Gastrocnemius medialis (tissue), 4 donors: ENCODE results near the gene UBE2E1. TPM values are rescaled to one million over a fixed set of nuclear protein-coding genes. Genes with fewer than 3 reads are reported as not detected.
"Not testable (repeated sequence)": the region's sequence is repeated elsewhere in the genome, so short reads cannot be mapped to it uniquely, and the experiment has no call there.

ENCODE experiments used
- ATAC-seq, 2 donors: fragments of 150-250 bp; one replicate each; pipeline ENCODE4 v1.9.1; 2016
- DNase-seq, 2 donors: peaks; one replicate each; pipeline ENCODE4 v3.0.0-alpha.2; 2019
- H3K27ac ChIP-seq, 4 donors: fragments of 200-600 bp; sonication (generic); 1 replicate in 1 of 4; 2 replicates in 3 of 4; pipeline ENCODE4 v1.5.1; 2016 to 2018; ENCODE audit warnings: mild to moderate bottlenecking in 2 of 4, moderate library complexity in 1 of 4
- H3K27me3 ChIP-seq, 3 donors: fragments of 200-600 bp; sonication (generic) in 2 of 3; 1 replicate in 1 of 3; 2 replicates in 2 of 3; pipeline versions ENCODE4 v1.5.1 to v1.6.0; 2016 to 2019; ENCODE audit warnings: mild to moderate bottlenecking in 1 of 3, moderate library complexity in 1 of 3
- H3K36me3 ChIP-seq, 2 donors: fragments of 200-600 bp; sonication (generic) in 1 of 2; one replicate each; pipeline ENCODE4 v1.5.1; 2017 to 2018
- H3K4me1 ChIP-seq, 2 donors: fragments of 200-600 bp; sonication (generic) in 1 of 2; one replicate each; pipeline ENCODE4 v1.5.1; 2016 to 2017; ENCODE audit warnings: mild to moderate bottlenecking in 2 of 2
- H3K4me3 ChIP-seq, 4 donors: fragments of 200-600 bp; sonication (generic) in 3 of 4; 1 replicate in 1 of 4; 2 replicates in 3 of 4; pipeline ENCODE4 v1.5.1; 2016 to 2019; ENCODE audit warnings: mild to moderate bottlenecking in 2 of 4
- H3K9me3 ChIP-seq, 3 donors: fragments of 200-600 bp; sonication (generic) in 2 of 3; 1 replicate in 1 of 3; 2 replicates in 2 of 3; pipeline ENCODE4 v1.5.1; 2016 to 2019
- CTCF ChIP-seq, 5 experiments: fragments of 450-650 bp in 3 of 5; fragments of 200-600 bp in 2 of 5; sonication (generic) in 2 of 5; IDR thresholded peaks in 4 of 5; conservative IDR thresholded peaks in 1 of 5; 1 replicate in 4 of 5; 2 replicates in 1 of 5; pipeline ENCODE4 v1.5.1; 2016 to 2019; ENCODE audit warnings: antibody characterized with exemption in 5 of 5, mild to moderate bottlenecking in 3 of 5, moderate library complexity in 3 of 5
- POLR2A ChIP-seq, 2 donors: fragments of 450-650 bp; IDR thresholded peaks; one replicate each; pipeline ENCODE4 v1.6.1; 2017; ENCODE audit warnings: antibody characterized with exemption in 2 of 2, mild to moderate bottlenecking in 2 of 2, moderate library complexity in 2 of 2
- in situ Hi-C, 4 donors: fragments of 200-750 bp; cut with MboI; loops; one replicate each; pipeline versions ENCODE4 v1.15.0 to v1.8.0; 2017; ENCODE audit warnings: low sequenced_read_pairs in 4 of 4
- intact Hi-C: fragments of 100-400 bp; cut with DNase I; formaldehyde crosslinking; loops from one replicate; pipeline ENCODE4 v1.15.1; 2023; ENCODE audit warnings: low total_unique reads
- total RNA-seq, 4 donors: library from RNA; depleted of rRNA; stranded (reverse); fragments of >200 nt; gene quantifications; one replicate each; pipeline versions ENCODE4 v1.1.0 to v1.2.3, GENCODE V29; 2016

Gene UBE2E1
- total RNA-seq, 4 donors from 2014 or later = 54.8 to 153 (median 109) TPM

DNA sequence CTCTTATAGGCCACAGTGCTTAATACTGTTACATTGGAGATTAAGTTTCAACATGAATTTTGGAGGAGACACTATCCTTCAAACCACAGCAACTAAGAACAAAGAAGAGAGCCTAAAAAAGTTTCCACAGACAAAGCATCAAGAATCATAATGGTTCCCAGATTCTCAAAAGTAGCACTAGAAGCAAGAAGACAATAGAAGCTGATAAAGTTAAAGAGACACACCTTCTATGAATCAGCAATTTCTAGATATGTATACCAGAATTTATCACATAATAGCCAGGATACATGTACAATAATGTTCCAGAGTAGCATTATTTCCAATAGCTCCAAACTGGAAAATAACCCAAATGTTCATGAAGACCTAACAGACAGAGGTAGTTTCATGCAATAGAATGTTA lies 98.8 kb downstream of the UBE2E1 start:
- Histone ChIP-seq H3K27ac (no peak overlapping the region), H3K36me3 (peaks cover 0 to 19% of the 10 kb centered on the region in 2 donors), H3K4me1 (no peaks in the 10 kb centered on the region), H3K9me3 (no peaks in the 10 kb centered on the region), H3K4me3 (no peak overlapping the region), H3K27me3 (no peaks in the 10 kb centered on the region)
- ATAC-seq (no peak), DNase-seq (no peak)
- TF ChIP-seq CTCF (IDR thresholded peaks at IDR 0.05 in 4 of 5, conservative IDR thresholded peaks at IDR 0.05 in 1 of 5) (no peak), POLR2A (IDR thresholded peaks at IDR 0.05) (no peak)
- in situ Hi-C loops = no loop called here
- intact Hi-C loops = no loop called here

- H3K27me3 ChIP-seq = no peaks in the 10 kb centered on the region
- H3K4me3 ChIP-seq = no peak overlapping the region
- DNase-seq (no peak), ATAC-seq (no peak)
- no peak overlapping the region for H3K27ac ChIP-seq
- peaks cover 0 to 17% of the 10 kb centered on the region in 2 donors for H3K36me3 ChIP-seq
- H3K4me1 ChIP-seq = peaks cover under 1 to 8% of the 10 kb centered on the region in 2 donors
- no peaks in the 10 kb centered on the region for H3K9me3 ChIP-seq
- in situ Hi-C loops = no loop called here
- intact Hi-C loops = no loop called here
- no peak for TF ChIP-seq POLR2A (IDR thresholded peaks at IDR 0.05)
- no peak for TF ChIP-seq CTCF (IDR thresholded peaks at IDR 0.05 in 4 of 5, conservative IDR thresholded peaks at IDR 0.05 in 1 of 5)
Observed at GRCh38 chr3:23909341-23909740, 103.6 kb downstream of the UBE2E1 start.

- Histone ChIP-seq H3K27me3 (no peaks in the 10 kb centered on the region), H3K36me3 (peaks cover 0 to 17% of the 10 kb centered on the region in 2 donors), H3K9me3 (no peaks in the 10 kb centered on the region), H3K27ac (no peak overlapping the region), H3K4me3 (no peak overlapping the region), H3K4me1 (peaks cover 18 to 23% of the 10 kb centered on the region in 2 donors)
- intact Hi-C loops (no loop called here), in situ Hi-C loops (no loop called here)
- ATAC-seq (no peak), DNase-seq (no peak)
- TF ChIP-seq POLR2A (IDR thresholded peaks at IDR 0.05) = no peak
- TF ChIP-seq CTCF (IDR thresholded peaks at IDR 0.05 in 4 of 5, conservative IDR thresholded peaks at IDR 0.05 in 1 of 5) = no peak
Observed at GRCh38 chr3:23911397-23911796, 105.6 kb downstream of the UBE2E1 start.

DNA sequence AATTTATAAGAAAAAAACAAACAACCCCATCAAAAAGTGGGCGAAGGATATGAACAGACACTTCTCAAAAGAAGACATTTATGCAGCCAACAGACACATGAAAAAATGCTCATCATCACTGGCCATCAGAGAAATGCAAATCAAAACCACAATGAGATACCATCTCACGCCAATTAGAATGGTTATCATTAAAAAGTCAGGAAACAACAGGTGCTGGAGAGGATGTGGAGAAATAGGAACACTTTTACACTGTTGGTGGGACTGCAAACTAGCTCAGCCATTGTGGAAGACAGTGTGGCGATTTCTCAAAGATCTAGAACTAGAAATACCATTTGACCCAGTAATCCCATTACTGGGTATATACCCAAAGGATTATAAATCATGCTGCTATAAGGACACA lies 106.6 kb downstream of the UBE2E1 start:
- DNase-seq, in situ Hi-C loops, H3K27ac ChIP-seq, H3K9me3 ChIP-seq, H3K27me3 ChIP-seq, intact Hi-C loops, ATAC-seq, H3K4me3 ChIP-seq: not testable (repeated sequence)
- H3K4me1 ChIP-seq = peaks cover 18 to 23% of the 10 kb centered on the region in 2 donors
- H3K36me3 ChIP-seq = peaks cover 0 to 15% of the 10 kb centered on the region in 2 donors

GRCh38 chr3:23913182-23913581 lies 107.4 kb downstream of the UBE2E1 start:
- intact Hi-C loops = no loop called here
- ATAC-seq = no peak
- Histone ChIP-seq H3K27me3 (no peaks in the 10 kb centered on the region), H3K36me3 (peaks cover 0 to 14% of the 10 kb centered on the region in 2 donors), H3K4me3 (no peak overlapping the region), H3K9me3 (no peaks in the 10 kb centered on the region), H3K27ac (no peak overlapping the region), H3K4me1 (peaks cover 22 to 26% of the 10 kb centered on the region in 2 donors)
- no peak for TF ChIP-seq POLR2A (IDR thresholded peaks at IDR 0.05)
- TF ChIP-seq CTCF (IDR thresholded peaks at IDR 0.05 in 4 of 5, conservative IDR thresholded peaks at IDR 0.05 in 1 of 5) = no peak
- in situ Hi-C loops = no loop called here
- DNase-seq = no peak
